RWPE2 (cell line): Measurements from ENCODE around the gene TNFRSF18.

Experiments
- ATAC-seq: fragments of 200-7000 bp; cut with Tn5 transposase; 3 replicates; pipeline ENCODE4 v1.9.1; 2021; ENCODE audit warnings: low read depth
- DNase-seq: peaks from one replicate; pipeline ENCODE4 v3.0.0-alpha.2; 2020; ENCODE audit warnings: low spot score
- H3K27ac ChIP-seq: fragments of 450-650 bp; 2 replicates; pipeline ENCODE4 v1.5.1; 2017; ENCODE audit warnings: mild to moderate bottlenecking; ENCODE audit not compliant: poor library complexity, severe bottlenecking
- H3K27me3 ChIP-seq: fragments of 250-450 bp; sonication (Bioruptor Pico); 2 replicates; pipeline ENCODE4 v1.5.1; 2021; ENCODE audit warnings: mild to moderate bottlenecking, moderate library complexity; ENCODE audit not compliant: insufficient read depth, poor library complexity, severe bottlenecking
- H3K36me3 ChIP-seq: fragments of 250-450 bp; sonication (Bioruptor Pico); 2 replicates; pipeline ENCODE4 v1.5.1; 2020; ENCODE audit warnings: low read depth, mild to moderate bottlenecking, moderate library complexity
- H3K4me1 ChIP-seq: fragments of 250-450 bp; sonication (Bioruptor Pico); 2 replicates; pipeline ENCODE4 v1.5.1; 2021; ENCODE audit warnings: mild to moderate bottlenecking, moderate library complexity; ENCODE audit not compliant: insufficient read depth, poor library complexity, severe bottlenecking
- H3K4me3 ChIP-seq: fragments of 250-450 bp; sonication (Bioruptor Pico); 2 replicates; pipeline ENCODE4 v1.5.1; 2021; ENCODE audit warnings: mild to moderate bottlenecking, moderate library complexity; ENCODE audit not compliant: severe bottlenecking
- H3K9me3 ChIP-seq: fragments of 250-450 bp; sonication (Bioruptor Pico); 2 replicates; pipeline ENCODE4 v1.5.1; 2021; ENCODE audit warnings: mild to moderate bottlenecking, moderate library complexity; ENCODE audit not compliant: severe bottlenecking
- CTCF ChIP-seq: fragments of 450-650 bp; IDR thresholded peaks from one replicate; pipeline ENCODE4 v1.5.1; 2017; ENCODE audit warnings: mild to moderate bottlenecking, moderate library complexity; ENCODE audit not compliant: poor library complexity, severe bottlenecking

The TNFRSF18 gene

GRCh38 chr1:1179983-1180861 is 26.2 kb downstream of the TNFRSF18 start:
- no peak for TF ChIP-seq CTCF
- ATAC-seq (no peak), DNase-seq (peak; percentile 69)
- Histone ChIP-seq H3K36me3 (no peaks in the 10 kb centered on the region), H3K27ac (no peak overlapping the region), H3K4me1 (no peaks in the 10 kb centered on the region), H3K27me3 (no peaks in the 10 kb centered on the region), H3K4me3 (no peak overlapping the region), H3K9me3 (no peaks in the 10 kb centered on the region)

DNA sequence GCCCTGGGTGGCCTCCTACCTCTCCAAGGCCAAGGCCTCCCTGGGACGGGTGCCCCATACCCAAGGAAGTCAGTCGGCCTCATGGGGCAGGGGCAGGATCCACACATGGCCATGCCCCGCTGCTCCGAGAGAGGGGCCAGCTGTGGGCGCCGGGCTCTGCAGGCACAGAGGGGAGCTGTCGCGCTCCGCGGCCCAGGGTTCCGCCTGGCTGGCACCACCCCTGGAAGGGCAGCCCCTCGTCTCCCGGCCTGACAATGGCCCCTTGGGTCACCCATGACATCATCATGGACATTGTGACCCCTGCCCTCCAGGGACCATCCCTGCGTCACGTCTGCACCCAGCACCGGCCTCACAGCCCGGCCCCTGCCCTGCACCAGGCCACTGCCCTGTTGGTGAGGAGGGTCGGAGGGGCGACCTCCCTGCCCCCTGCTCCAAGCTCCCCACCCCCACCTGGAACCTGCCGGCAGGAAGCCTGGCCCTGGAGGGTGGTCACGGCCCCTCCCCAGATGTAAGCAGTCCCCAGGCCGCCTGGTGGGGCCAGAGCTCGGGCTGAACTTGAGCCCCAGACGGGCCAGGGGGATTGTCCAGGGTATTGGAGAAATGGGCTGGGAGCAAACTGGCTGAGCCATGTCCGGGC is 26.9 kb downstream of the TNFRSF18 start:
- H3K27ac ChIP-seq: no peak overlapping the region
- no peaks in the 10 kb centered on the region for H3K36me3 ChIP-seq
- H3K27me3 ChIP-seq: no peaks in the 10 kb centered on the region
- TF ChIP-seq CTCF: no peak
- no peak for ATAC-seq
- no peaks in the 10 kb centered on the region for H3K9me3 ChIP-seq
- no peaks in the 10 kb centered on the region for H3K4me1 ChIP-seq
- DNase-seq: no peak
- no peak overlapping the region for H3K4me3 ChIP-seq

DNA sequence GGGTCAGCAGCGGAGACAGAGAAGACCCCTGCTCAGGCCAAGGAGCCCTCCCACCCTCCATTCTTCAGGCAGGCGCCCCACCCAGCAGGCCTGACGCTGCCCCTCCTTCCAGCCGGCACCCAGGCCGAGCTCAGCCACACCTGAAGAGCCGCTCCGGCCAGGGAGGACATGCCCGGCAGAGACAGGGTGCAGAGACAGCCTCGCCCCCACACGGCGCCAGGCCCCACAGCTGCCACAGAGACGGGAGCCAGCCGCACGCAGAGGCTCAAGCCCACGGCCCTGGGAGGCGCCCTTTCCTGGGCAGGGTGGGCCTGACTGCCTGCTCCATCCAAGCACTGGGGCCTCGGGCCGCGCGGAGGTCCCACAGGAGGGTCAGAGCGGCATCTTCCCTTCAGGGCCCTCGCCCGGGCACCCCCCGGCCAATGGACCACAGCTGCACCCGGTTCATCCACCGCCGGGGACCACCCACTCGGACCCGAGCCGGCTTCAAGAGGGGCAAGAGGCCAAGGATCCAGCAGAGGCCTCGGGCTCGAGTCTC is 27.5 kb downstream of the TNFRSF18 start:
- ATAC-seq (no peak), DNase-seq (peak; percentile 67)
- Histone ChIP-seq H3K27ac (no peak overlapping the region), H3K9me3 (no peaks in the 10 kb centered on the region), H3K4me3 (no peak overlapping the region), H3K36me3 (no peaks in the 10 kb centered on the region), H3K4me1 (no peaks in the 10 kb centered on the region), H3K27me3 (no peaks in the 10 kb centered on the region)
- TF ChIP-seq CTCF: no peak

GRCh38 chr1:1177452-1178206 is 28.8 kb downstream of the TNFRSF18 start:
- peak; percentile 52 for DNase-seq
- TF ChIP-seq CTCF: no peak
- H3K9me3 ChIP-seq: no peaks in the 10 kb centered on the region
- H3K36me3 ChIP-seq: no peaks in the 10 kb centered on the region
- no peak overlapping the region for H3K27ac ChIP-seq
- no peak for ATAC-seq
- H3K4me3 ChIP-seq: no peak overlapping the region
- no peaks in the 10 kb centered on the region for H3K27me3 ChIP-seq
- no peaks in the 10 kb centered on the region for H3K4me1 ChIP-seq
